ENCODE results near the gene FMNL1. TPM values are rescaled to one million over a fixed set of nuclear protein-coding genes. Genes with fewer than 3 reads are reported as not detected.

The FMNL1 gene
- total and polyA plus RNA-seq, 10 of the 15 experiments (the other 5 are each of a cell fraction or from before 2014, with no cell fraction given) = 3.3 to 108 (median 19.5) TPM

- TF ChIP-seq ZNF592 (IDR thresholded peaks at IDR 0.05) (no peak), EGR1 (IDR thresholded peaks at IDR 0.05; ENCODE audit: borderline replicate concordance in 1 of 2, low read depth in 2 of 2, low read length in 2 of 2) (no peak), JUNB (IDR thresholded peaks at IDR 0.05) (no peak), ZNF687 (IDR thresholded peaks at IDR 0.05) (no peak), POU2F2 (IDR thresholded peaks at IDR 0.05; ENCODE audit: borderline replicate concordance, low read depth, low read length) (peak; percentile 78; the same call in 2 of the 3 replicates), LARP7 (IDR thresholded peaks at IDR 0.05) (0 out of 2 replicates have a peak, but pooled peaks have one; percentile 4), PAX5 (IDR thresholded peaks at IDR 0.05; ENCODE audit: borderline replicate concordance, low read depth, low read length) (no peak), CHD4 (IDR thresholded peaks at IDR 0.05) (no peak), POLR2AphosphoS5 (IDR thresholded peaks at IDR 0.05; ENCODE audit: low read length) (peak; percentile 59), SUPT20H (IDR thresholded peaks at IDR 0.05; ENCODE audit: borderline replicate concordance, control insufficient read depth, low read depth, low read length) (no peak), SRF (IDR thresholded peaks at IDR 0.05; ENCODE audit: low read depth in 2 of 2, low read length in 2 of 2) (no peak), ATF7 (IDR thresholded peaks at IDR 0.05; ENCODE audit: low read depth) (0 out of 2 replicates have a peak, but pooled peaks have one; percentile 13), PKNOX1 (IDR thresholded peaks at IDR 0.05) (0 out of 2 replicates have a peak, but pooled peaks have one; percentile 26), POLR2A (IDR thresholded peaks at IDR 0.05; ENCODE audit: low read depth, low read length) (peak; percentile 43), TCF7 (IDR thresholded peaks at IDR 0.05; ENCODE audit: borderline replicate concordance) (no peak), BRCA1 (IDR thresholded peaks at IDR 0.05; ENCODE audit: low read depth, low read length) (no peak), SMAD1 (IDR thresholded peaks at IDR 0.05; ENCODE audit: low read depth, partially characterized antibody) (peak; percentile 47), CTCF (IDR thresholded peaks at IDR 0.05 in 2 of 3, conservative IDR thresholded peaks at IDR 0.05 in 1 of 3; ENCODE audit: control insufficient read depth in 2 of 3, extremely low read depth in 1 of 3, insufficient read depth in 1 of 3, low read depth in 3 of 3, low read length in 3 of 3) (peak in 2 of 3 experiments; percentile 13 to 22; a peak in 1 of 6 replicates)
Observed at GRCh38 chr17:45223539-45224528, 2.1 kb downstream of the FMNL1 start (continued).
